KOPT-K1 (cell line): ENCODE data around the gene NALCN.

Experiments
- H3K27ac ChIP-seq: fragments of 200-600 bp; sonication (generic); 2 replicates; pipeline ENCODE4 v1.5.1; 2016; ENCODE audit warnings: antibody characterized with exemption, mild to moderate bottlenecking, low read depth, low read length; ENCODE audit not compliant: poor library complexity, severe bottlenecking
- H3K36me3 ChIP-seq: fragments of 200-600 bp; sonication (generic); 2 replicates; pipeline ENCODE4 v1.5.1; 2017; ENCODE audit warnings: antibody characterized with exemption, mild to moderate bottlenecking, low read length, moderate library complexity; ENCODE audit not compliant: insufficient read depth
- H3K9me3 ChIP-seq: fragments of 200-600 bp; sonication (generic); 2 replicates; pipeline ENCODE4 v1.5.1; 2017; ENCODE audit warnings: antibody characterized with exemption, low read length, mild to moderate bottlenecking; ENCODE audit not compliant: insufficient read depth, poor library complexity, severe bottlenecking

NALCN gene

DNA sequence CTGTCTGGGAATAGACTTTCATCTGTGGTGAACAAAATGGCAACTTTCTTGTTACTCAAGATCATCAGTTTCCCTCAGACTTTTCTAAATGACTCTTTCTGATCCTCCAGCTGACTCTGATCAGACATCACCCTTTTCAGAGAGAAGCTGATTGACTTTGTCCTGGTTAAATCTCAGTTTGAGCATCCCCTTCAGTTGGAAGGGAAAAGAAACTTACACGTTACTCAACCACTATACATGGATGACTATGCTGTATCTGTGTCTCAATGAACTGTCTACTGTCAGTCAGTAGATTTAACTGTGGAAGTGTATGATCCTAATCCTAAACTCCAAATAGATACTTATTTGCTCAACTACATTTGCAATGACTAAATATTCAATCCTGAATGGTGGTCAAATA lies 118.5 kb downstream of the NALCN start:
- H3K27ac ChIP-seq, result no peak overlapping the region
- no peaks in the 10 kb centered on the region for H3K36me3 ChIP-seq
- no peaks in the 10 kb centered on the region for H3K9me3 ChIP-seq

DNA sequence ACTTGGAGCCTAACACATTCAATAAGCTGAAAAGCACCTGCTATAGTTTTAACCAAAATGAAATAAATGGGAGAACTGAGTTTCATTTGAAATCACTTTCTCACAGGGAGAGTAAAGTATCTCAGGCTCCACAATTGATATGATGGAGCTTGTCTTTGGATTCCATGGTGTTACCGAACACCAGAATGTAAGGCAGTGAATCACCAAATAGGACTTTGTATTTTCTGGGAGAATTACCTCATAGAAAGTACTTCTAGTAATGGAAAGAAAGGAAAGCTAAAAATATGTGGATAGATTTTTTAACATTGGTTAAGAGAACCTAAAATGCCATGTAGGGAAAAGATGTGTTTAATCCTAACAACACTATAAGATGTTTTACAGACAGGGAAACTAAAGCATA lies 123.6 kb downstream of the NALCN start:
- H3K36me3 ChIP-seq, result no peaks in the 10 kb centered on the region
- H3K9me3 ChIP-seq, result no peaks in the 10 kb centered on the region
- no peak overlapping the region for H3K27ac ChIP-seq

DNA sequence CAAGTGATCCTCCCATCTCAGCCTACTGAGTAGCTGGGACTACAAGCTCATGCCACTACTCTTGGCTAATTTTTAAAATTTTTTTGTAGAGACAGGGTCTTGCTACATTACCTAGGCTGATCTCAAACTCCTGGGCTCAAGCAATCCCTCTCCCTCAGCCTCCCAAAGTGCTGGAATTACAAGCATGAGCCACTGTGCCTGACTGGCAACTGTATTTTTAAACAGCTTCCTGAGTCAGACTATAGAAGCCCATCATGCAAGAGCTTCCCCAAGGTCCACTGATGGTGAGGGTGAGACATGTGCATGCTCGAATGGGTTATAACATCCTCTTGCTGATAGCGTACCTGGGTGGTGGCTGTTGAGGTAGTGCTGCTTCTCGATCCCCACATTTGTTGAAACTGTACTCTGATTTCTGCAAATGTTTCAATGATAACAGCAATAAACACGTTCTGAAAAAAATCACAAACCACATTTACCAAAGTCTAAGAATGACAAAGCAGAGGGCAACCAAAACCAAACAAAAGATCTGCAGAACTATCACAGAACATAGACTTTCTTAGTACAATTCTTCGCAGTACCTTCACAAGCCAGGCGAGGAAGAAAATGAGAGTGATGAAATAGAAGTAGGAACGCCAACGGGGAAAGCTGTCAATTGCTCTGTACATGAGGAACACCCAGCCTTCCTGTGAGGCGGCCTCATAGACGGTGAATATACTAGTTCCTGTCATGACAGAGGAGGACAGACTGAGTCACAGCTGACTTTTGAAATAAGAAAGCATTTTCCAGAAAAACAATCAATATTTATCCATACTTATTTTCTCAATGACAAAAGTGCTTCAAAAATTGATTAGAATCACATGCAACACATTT lies 124.4 kb downstream of the NALCN start:
- H3K27ac ChIP-seq, result no peak overlapping the region
- no peaks in the 10 kb centered on the region for H3K9me3 ChIP-seq
- no peaks in the 10 kb centered on the region for H3K36me3 ChIP-seq

DNA sequence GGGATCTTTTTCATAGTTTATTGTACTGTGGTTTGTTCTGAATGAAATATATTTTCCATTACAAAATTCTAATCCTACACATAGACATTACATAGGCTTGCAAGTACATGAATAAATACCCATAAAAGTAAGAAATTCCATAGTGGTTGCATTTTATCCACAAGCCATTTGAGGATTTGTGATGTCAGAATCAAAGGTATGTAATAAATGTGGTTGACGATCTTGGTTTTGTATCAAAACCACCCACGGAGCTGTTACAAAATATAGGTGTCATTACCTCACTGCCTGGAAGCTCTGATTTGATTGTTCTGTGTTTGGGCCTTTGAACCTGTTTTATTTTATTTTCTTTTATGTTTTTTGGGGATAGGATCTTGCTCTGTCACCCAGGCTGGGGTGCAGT lies 125.1 kb downstream of the NALCN start:
- no peak overlapping the region for H3K27ac ChIP-seq
- no peaks in the 10 kb centered on the region for H3K36me3 ChIP-seq
- no peaks in the 10 kb centered on the region for H3K9me3 ChIP-seq

DNA sequence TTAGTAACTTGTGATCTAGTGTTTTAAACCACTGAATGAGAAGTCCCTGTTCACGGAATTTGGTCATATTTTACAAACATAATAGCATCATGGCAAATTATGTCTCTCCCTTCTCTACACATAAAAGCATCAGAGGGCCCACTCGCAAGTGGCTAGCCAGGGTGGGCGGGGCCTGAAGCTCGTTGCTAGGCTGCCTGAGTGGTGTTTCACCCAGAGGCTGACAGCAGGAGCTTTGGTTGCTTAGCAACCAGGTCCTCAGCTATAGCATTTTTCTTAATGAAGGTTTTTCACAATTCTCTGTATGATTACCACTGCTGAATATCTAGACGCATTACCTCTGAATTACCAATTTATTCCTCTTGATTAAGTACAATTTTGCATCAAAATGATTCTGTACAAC lies 126.5 kb downstream of the NALCN start:
- H3K27ac ChIP-seq, result no peak overlapping the region

DNA sequence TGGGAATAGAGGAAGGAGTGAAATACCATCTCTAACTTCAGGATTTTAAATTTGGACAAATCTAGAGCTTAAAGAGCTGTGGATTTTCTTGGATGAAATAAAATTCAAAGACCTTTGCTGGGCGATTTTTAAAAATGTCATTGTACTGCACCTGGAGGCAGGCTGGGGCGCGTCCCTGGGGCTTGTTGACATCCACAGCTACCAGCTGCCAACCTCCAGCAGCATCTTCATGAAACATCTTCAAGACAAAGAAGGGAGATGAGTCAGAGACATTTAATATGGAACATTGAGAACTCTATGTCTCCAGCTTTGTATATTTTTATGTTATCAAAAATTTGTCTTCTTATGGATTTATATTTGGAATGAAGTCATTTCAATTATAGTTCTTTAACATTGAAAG lies 132.5 kb downstream of the NALCN start:
- no peaks in the 10 kb centered on the region for H3K36me3 ChIP-seq
- no peaks in the 10 kb centered on the region for H3K9me3 ChIP-seq
- H3K27ac ChIP-seq, result no peak overlapping the region

More for the DNA sequence above, 126.5 kb downstream of the NALCN start:
- no peaks in the 10 kb centered on the region for H3K36me3 ChIP-seq
- H3K9me3 ChIP-seq, result no peaks in the 10 kb centered on the region

DNA sequence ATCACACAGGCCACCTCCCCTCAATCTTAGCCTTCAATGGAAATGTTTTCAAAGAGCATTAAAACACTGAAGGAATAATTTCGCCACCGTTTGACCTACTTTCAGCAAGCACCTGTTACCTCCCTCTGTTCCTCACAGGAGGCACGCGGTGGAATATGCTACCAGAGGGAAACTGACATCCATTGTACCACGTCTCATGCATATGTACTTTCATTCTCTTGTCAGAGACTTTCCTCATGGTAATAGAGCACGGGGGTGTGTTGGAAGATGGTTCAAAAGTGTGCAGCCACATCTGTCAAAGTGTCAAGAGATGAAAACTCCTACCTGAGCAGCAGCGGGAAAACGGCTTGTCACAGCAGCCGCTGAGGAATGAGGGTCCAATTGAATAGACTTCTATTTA lies 143.4 kb downstream of the NALCN start:
- H3K27ac ChIP-seq, result no peak overlapping the region
- H3K9me3 ChIP-seq, result no peaks in the 10 kb centered on the region
- H3K36me3 ChIP-seq, result no peaks in the 10 kb centered on the region

DNA sequence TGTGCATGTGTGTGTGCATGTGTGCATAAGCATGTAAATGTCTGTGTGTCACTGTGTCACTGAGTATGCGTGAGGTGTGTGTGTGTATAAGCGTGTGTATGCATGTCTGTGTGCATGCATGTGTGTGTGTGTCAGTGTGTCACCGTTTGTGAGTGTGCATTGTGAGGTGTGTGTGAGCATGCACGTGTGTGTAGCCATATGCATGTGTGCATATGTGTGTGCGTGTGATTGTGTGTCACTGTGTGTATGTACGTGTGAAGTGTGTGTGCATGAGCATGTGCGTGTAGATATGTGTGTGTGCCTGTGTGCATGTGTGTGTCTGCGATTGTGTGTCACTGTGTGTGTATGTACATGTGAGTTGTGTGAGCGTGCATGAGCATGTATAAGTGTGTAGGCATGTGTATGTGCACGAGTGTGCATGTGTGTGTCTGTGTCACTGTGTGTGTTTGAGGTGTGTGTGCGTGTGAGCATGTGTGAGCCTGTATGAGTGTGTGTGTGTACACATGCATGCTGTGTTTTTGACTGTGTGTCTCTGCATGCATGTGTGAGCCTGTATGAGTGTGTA lies 144.5 kb downstream of the NALCN start:
- Histone ChIP-seq H3K9me3 (no peaks in the 10 kb centered on the region), H3K36me3 (no peaks in the 10 kb centered on the region), H3K27ac (no peak overlapping the region)

DNA sequence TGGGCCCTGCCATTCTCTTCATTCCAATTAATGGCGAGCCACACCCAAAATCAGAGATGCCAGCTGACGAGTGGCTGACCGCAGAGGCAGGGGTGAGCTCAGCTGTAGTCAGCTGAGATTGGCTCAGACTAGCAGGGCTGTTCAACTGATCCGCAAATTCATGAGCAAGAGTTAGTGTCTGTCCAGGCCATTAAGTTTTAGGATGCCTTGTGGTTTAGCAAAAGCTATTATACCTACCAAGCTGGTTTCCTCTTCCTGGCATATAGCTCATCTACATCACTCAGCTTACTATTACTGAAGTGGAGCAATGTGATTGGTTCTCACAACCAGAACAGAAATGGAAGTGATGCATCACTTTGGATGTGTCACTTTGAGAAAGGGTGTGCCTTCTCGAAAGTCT lies 148.7 kb downstream of the NALCN start:
- no peak overlapping the region for H3K27ac ChIP-seq
- no peaks in the 10 kb centered on the region for H3K36me3 ChIP-seq
- H3K9me3 ChIP-seq, result no peaks in the 10 kb centered on the region

DNA sequence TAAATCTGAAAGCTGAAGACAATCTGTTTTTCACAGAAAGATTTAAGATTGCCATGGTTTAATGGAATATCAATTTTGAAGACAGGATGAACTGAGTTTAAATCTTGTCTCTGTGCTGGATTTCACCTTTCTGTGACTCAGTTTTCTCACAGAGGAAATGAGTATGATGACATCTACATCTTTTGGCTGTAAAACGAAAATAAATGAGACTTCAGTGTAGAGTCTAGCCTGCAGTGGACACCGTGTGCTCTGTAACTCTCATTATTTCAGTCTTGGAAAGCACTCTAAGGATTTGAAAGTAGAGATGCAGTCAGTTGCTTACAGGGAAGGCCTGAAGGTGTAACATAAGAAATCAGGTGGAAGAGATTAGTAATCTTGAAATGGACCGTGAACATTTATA lies 150.4 kb downstream of the NALCN start:
- Histone ChIP-seq H3K27ac (no peak overlapping the region), H3K36me3 (no peaks in the 10 kb centered on the region), H3K9me3 (no peaks in the 10 kb centered on the region)

DNA sequence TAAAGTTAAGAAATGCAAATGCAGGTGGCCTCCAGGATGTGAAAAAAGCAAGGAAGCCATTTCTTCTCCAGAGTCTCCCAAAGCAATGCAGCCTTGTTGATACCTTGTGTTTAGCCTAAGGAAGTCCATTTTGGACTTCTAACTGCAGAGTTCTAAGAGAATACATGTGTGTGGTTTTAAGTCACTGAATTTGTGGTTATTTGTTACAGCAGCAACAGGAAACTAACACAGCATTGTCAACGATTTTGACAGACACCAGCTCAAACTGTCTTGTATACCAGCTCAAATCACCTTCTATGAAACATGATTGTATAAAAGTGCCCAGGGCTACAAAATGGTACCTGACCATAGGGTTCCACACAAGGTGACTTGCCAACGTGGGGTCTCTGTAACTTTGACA lies 151.4 kb downstream of the NALCN start:
- H3K27ac ChIP-seq, result no peak overlapping the region
- no peaks in the 10 kb centered on the region for H3K9me3 ChIP-seq
- H3K36me3 ChIP-seq, result no peaks in the 10 kb centered on the region

DNA sequence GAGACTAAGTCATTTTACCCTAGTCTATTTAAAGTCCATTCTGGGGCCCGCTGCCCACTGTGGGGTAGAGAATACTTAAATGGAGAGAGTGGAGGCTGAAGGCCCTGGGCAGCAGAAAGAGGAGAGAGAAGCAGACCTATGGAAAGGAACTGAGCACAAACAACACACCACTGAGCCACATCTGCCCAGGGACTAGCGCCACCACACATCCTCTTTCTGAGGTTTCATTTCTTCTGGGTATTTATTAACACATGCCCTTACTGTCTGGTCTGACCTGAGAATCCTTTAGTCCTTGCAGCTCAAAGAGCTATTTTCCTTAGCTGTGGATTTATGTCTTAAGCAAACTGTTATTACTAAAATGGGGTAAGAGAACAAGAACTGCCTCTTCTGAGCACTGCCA lies 154.0 kb downstream of the NALCN start:
- Histone ChIP-seq H3K27ac (no peak overlapping the region), H3K9me3 (no peaks in the 10 kb centered on the region)

DNA sequence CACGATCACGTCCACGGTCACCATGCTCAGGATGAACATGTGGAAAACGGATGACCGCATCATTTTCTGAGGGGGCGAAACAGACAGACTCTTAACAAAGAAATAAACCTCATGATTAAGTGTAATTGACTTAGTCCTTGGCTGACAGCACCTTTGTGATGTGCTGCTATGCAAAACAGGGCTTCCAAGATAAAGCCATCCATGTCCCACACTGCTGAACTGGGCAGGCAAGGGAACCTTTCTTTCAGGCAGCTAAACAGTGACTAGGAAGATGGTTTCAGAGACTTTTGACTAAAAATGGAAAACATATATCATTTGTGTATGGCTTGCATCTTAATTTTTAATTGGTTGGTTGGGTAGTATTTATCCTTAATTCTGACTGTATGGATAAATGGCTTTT lies 157.8 kb downstream of the NALCN start:
- no peaks in the 10 kb centered on the region for H3K9me3 ChIP-seq
- no peaks in the 10 kb centered on the region for H3K36me3 ChIP-seq
- no peak overlapping the region for H3K27ac ChIP-seq

More for the DNA sequence above, 154.0 kb downstream of the NALCN start:
- H3K36me3 ChIP-seq, result no peaks in the 10 kb centered on the region

DNA sequence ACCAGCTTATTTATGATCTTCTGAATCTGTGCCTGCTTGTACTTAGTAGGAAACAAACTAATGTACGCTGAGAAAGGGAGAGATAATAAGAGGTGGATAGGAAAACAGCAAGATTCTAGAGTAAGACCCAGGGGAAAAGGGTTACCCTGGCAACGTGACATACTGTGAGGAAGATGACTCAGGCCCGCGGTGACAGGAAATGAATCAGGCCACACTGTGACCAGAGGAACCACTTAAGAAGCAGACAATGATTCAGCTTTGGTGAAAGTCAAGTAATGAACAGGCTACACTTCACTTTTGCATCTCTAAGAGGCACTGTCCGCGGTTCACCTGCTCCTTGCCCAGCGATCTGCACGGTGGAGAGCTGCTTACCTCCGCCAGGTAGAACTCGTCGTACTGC lies 158.2 kb downstream of the NALCN start:
- no peak overlapping the region for H3K27ac ChIP-seq
- H3K36me3 ChIP-seq, result no peaks in the 10 kb centered on the region
- no peaks in the 10 kb centered on the region for H3K9me3 ChIP-seq

DNA sequence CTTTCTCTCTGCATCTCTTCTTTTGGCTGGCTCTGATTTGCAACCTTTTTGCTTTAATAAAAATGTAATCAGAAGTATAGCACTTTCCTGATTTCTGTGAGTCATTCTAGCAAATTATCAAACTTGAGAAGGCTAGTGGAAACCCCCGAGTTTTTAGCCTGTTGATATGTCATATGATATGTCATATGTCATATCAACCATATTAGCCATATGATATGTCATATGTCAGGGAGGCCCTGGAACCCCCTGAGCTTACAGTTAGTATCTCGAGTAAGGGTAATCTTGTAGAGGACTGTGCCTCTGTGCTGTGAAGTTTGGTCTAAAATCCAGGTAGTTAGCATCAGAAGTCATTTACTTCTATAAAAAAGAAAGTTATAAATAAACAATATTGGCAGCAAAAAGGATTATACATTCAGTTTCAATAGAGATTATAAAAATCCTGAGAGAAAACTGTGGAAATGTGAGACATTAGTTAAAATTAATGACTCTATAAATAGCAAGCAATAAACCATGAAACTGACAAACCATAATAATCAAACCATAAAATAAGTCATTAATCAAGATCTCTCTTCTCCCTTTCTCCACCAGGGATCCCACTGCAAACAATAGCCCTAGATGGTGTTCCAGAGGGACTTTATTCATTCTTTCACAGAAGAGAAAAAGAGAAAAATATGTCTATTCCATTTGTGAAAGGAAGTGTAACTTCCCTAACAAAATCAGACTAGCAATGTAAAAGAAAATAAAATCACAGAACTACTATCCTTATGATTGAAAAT lies 167.4 kb downstream of the NALCN start:
- Histone ChIP-seq H3K27ac (no peak overlapping the region), H3K36me3 (no peaks in the 10 kb centered on the region), H3K9me3 (no peaks in the 10 kb centered on the region)
